Tibial nerve (tissue), 4 donors: ENCODE results near the gene MRGPRD.

Experiments used
- EP300 ChIP-seq, 2 donors: sonication (generic); formaldehyde crosslinking; IDR thresholded peaks; one replicate each; pipeline ENCODE4 v1.6.1; 2017; ENCODE audit warnings: antibody characterized with exemption in 2 of 2, mild to moderate bottlenecking in 1 of 2
- POLR2A ChIP-seq, 2 donors: fragments of 450-650 bp; IDR thresholded peaks; one replicate each; pipeline ENCODE4 v1.6.1; 2017; ENCODE audit warnings: antibody characterized with exemption in 2 of 2, mild to moderate bottlenecking in 2 of 2, moderate library complexity in 2 of 2
- TF ChIP-seq, protein P1 (sequence below), 5 experiments: fragments of 200-600 bp in 3 of 5; fragments of 450-650 bp in 2 of 5; sonication (generic) in 3 of 5; IDR thresholded peaks; one replicate each; pipeline ENCODE4 v1.5.1; 2016 to 2019; ENCODE audit warnings: antibody characterized with exemption in 5 of 5, mild to moderate bottlenecking in 3 of 5, moderate library complexity in 2 of 5

GRCh38 chr11:68994161-68994893, 13.5 kb upstream of the MRGPRD start:
- TF ChIP-seq, protein P1, sequence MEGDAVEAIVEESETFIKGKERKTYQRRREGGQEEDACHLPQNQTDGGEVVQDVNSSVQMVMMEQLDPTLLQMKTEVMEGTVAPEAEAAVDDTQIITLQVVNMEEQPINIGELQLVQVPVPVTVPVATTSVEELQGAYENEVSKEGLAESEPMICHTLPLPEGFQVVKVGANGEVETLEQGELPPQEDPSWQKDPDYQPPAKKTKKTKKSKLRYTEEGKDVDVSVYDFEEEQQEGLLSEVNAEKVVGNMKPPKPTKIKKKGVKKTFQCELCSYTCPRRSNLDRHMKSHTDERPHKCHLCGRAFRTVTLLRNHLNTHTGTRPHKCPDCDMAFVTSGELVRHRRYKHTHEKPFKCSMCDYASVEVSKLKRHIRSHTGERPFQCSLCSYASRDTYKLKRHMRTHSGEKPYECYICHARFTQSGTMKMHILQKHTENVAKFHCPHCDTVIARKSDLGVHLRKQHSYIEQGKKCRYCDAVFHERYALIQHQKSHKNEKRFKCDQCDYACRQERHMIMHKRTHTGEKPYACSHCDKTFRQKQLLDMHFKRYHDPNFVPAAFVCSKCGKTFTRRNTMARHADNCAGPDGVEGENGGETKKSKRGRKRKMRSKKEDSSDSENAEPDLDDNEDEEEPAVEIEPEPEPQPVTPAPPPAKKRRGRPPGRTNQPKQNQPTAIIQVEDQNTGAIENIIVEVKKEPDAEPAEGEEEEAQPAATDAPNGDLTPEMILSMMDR (IDR thresholded peaks at IDR 0.05): no peak
- no peak for TF ChIP-seq POLR2A (IDR thresholded peaks at IDR 0.05)
- no peak for TF ChIP-seq EP300 (IDR thresholded peaks at IDR 0.05)
